Measurements from ENCODE around the gene NOL4L.

GRCh38 chr20:32436142-32436861 is 148.8 kb downstream of the NOL4L start:
- TF ChIP-seq CTCF (conservative IDR thresholded peaks at IDR 0.05; ENCODE audit: low read depth in 2 of 2) (no peak), EZH2 (IDR thresholded peaks at IDR 0.05; ENCODE audit: low read depth, unreplicated experiment) (no peak)

Measured in GM23338 (cell line).